GDM1 (cell line): ENCODE measurements around the gene ODF2L.

Source experiments
- DNase-seq: peaks from one replicate; lab custom pipeline; 2025; lab: John Stamatoyannopoulos, UW

ODF2L gene

DNA sequence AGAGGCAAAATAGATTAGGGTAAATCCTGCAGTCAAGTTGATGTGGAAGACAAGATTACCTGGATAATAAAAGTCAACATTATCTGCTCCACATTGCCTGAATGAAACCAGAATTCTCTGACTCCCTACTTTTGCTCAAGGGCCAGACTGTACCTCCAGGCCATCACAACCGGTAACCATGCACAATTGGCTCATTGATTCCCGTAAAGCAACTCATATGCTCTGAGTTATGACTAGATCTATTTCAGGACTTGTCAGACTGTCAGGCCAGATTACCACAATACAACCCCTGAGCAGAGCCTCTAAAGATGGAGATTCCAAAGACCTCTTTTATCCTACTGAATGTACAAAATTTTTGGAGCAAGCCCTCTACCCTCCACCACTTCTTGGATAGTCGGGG is 90.4 kb downstream of the ODF2L start:
- DNase-seq, result no peak

DNA sequence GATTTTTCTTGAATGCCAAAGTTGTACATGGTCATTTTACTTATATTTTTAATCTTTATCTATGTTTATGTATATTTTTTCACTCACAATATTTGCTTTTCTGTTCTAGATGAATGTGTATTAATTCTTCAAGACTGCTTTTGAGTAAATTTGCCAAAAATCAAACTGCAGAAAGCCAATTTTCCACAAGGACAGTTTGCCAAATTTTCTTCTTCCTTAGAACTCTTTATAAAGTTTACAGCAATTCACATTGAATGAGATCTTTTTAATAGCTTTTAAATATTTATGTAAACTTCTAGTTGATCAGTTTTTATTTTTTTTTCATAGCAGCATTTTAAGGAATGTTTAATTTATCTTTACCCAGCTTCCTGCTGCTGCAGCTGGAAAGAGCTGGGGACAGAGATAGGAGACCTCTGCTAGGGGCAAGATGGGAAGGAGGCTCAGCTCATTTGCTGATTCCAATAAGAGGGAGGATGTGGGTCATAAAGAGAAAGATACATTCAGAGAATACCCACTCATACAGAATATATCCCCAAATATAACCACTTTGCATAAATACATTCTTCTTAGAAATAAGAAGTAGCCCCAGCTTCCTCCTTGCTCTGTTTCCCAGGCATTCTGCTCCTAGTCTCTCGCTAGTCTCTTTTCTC is 93.0 kb downstream of the ODF2L start:
- no peak for DNase-seq
